Skeletal muscle satellite cell (primary cell): ENCODE measurements around the gene OCIAD2. TPM values are rescaled to one million over a fixed set of nuclear protein-coding genes. Genes with fewer than 3 reads are reported as not detected.
"Not testable (repeated sequence)": the region's sequence is repeated elsewhere in the genome, so short reads cannot be mapped to it uniquely, and the experiment has no call there.

Experiments
- H3K27me3 ChIP-seq: 2 replicates; pipeline ENCODE4 v1.7.0; 2013; ENCODE audit warnings: low read length; ENCODE audit not compliant: control insufficient read depth, insufficient read depth
- H3K36me3 ChIP-seq: 2 replicates; pipeline ENCODE4 v1.7.0; 2013; ENCODE audit warnings: mild to moderate bottlenecking, control low read depth, low read length; ENCODE audit not compliant: insufficient read depth
- H3K4me1 ChIP-seq: 2 replicates; pipeline ENCODE4 v1.7.0; 2013; ENCODE audit warnings: low read length; ENCODE audit not compliant: control insufficient read depth, insufficient read depth
- H3K4me2 ChIP-seq: 2 replicates; pipeline ENCODE4 v1.7.0; 2013; ENCODE audit warnings: mild to moderate bottlenecking, low read length
- H3K4me3 ChIP-seq: 2 replicates; pipeline ENCODE4 v1.7.0; 2013; ENCODE audit warnings: low read length
- H3K9ac ChIP-seq: 2 replicates; pipeline ENCODE4 v1.7.0; 2013; ENCODE audit warnings: mild to moderate bottlenecking, low read depth, low read length, moderate library complexity
- H3K9me3 ChIP-seq: replicated peaks from 2 replicates; pipeline ENCODE4 v1.7.0; 2013; ENCODE audit warnings: mild to moderate bottlenecking, control low read depth, low read length
- small RNA-seq: library from RNA; depleted of rRNA; stranded (forward); fragments of <200 nt; gene quantifications from one replicate; pipeline ENCODE3, GENCODE V24; 2012

OCIAD2 gene

DNA sequence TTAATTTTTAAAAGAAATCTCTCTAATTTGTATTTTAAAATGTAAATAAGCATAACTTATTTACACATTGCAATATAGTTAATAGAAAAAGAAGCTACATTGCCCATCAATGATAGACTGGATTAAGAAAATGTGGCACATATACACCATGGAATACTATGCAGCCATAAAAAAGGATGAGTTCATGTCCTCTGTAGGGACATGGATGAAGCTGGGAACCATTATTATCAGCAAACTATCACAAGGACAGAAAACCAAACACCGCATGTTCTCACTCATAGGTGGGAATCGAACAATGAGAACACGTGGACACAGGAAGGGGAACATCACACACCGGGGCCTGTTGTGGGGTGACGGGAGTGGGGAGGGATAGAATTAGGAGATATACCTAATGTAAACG, 57.8 kb downstream of the OCIAD2 start:
- H3K9me3 ChIP-seq, H3K4me1 ChIP-seq, H3K9ac ChIP-seq, H3K27me3 ChIP-seq, H3K4me2 ChIP-seq, H3K4me3 ChIP-seq: not testable (repeated sequence)
- peaks cover 53% of the 10 kb centered on the region for H3K36me3 ChIP-seq

DNA sequence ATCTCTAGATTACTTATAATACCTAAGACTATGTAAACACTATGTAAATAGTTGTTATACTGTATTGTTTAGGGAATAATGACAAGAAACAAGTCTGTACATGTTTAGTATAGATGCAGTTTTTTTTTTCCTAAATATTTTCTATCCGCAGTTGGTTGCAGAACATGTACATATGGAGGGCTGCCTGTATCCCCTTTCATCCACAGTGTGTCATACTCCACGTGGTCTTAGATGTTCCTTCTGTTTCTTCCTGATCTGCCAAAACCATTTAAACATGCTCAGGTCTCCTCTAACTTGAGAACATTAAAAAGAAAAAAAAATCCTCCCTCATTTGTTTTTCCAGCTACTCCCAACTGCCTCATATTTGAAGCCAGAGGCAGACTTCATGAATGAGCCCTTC, 61.7 kb downstream of the OCIAD2 start:
- Histone ChIP-seq H3K9ac (no peak overlapping the region), H3K4me3 (no peak overlapping the region), H3K9me3 (no peaks in the 10 kb centered on the region), H3K4me2 (no peak overlapping the region), H3K36me3 (peaks cover 61% of the 10 kb centered on the region), H3K27me3 (no peaks in the 10 kb centered on the region), H3K4me1 (no peaks in the 10 kb centered on the region)

DNA sequence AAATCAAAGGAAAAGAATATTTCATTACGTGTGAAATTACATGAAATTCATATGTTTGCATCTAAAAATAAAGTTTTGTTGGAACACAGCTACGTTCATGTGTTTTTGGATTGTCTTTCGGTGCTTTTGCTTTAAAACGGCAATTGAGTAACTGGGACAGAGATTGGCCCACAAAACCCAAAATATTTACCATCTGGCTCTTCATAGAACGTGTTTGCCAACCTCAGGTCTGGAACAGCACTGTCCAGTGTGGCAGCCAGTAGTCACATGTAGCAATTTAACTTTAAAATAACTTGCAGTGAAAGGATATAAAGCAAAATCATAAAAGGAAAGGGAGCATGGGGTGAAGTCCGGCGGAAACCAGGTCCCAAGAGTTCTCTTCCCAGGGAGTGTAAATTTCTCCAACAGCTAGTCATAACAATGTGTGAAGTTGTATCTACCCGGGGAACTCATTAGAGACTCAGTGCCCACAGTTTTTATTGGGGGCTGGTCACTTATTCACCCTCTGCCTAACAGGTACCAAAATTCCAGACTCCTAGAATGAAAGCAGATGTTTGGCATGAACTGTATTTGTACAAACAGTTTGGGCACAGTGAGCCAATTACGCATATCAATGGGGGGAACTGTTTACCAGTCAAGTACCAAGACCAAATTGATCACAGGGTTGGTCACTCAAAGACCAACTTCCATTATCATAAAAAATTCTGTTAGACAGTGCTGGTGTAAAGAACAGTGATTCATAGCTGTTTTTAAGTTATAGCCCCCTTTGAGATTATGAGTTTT, 65.3 kb downstream of the OCIAD2 start:
- no peak overlapping the region for H3K9ac ChIP-seq
- no peak overlapping the region for H3K4me2 ChIP-seq
- no peaks in the 10 kb centered on the region for H3K27me3 ChIP-seq
- no peaks in the 10 kb centered on the region for H3K9me3 ChIP-seq
- H3K4me3 ChIP-seq: no peak overlapping the region
- no peaks in the 10 kb centered on the region for H3K4me1 ChIP-seq
- peaks cover 61% of the 10 kb centered on the region for H3K36me3 ChIP-seq

DNA sequence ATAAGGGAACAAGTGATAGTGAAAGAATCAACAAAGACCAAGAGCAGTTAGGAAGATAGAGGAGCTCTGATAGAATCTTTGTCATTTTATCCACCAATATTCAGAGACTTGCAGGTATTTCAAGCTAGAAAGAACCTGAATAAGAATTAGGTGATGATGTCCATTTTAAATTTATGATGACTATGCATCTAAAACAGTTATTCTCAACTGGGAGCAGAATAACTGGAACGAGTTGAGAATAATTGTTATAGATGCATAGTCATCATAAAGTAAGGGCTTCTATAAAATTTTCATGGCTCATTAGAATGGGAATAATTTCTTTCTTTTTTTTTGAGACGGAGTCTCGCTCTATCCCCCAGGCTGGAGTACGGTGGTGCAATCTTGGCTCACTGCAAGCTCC, 69.9 kb downstream of the OCIAD2 start:
- H3K9ac ChIP-seq: no peak overlapping the region
- H3K9me3 ChIP-seq: no peaks in the 10 kb centered on the region
- H3K4me3 ChIP-seq: no peak overlapping the region
- peaks cover 48% of the 10 kb centered on the region for H3K36me3 ChIP-seq
- no peak overlapping the region for H3K4me2 ChIP-seq
- H3K27me3 ChIP-seq: no peaks in the 10 kb centered on the region
- H3K4me1 ChIP-seq: peaks cover 6% of the 10 kb centered on the region

Small RNAs within 50 kb of the gene (small RNA-seq; reads per million reads assigned to genes)
- gene AC020593.1 (not detected), gene RNU6-158P (not detected)
